C4-2B (cell line): Measurements from ENCODE around the gene FHIT.

Source experiments
- CTCF ChIP-seq: fragments of 450-650 bp; conservative IDR thresholded peaks from 2 replicates; pipeline ENCODE4 v1.5.1; 2017; ENCODE audit warnings: mild to moderate bottlenecking
- ZFX ChIP-seq: fragments of 450-650 bp; IDR thresholded peaks from 2 replicates; pipeline ENCODE4 v1.6.1; 2017

- no peak for TF ChIP-seq CTCF
- no peak for TF ChIP-seq ZFX
Observed at GRCh38 chr3:60854791-60855190, 396.5 kb downstream of the FHIT start.
